Transverse colon (tissue), 4 donors: ENCODE measurements around the gene RGS7. TPM values are rescaled to one million over a fixed set of nuclear protein-coding genes. Genes with fewer than 3 reads are reported as not detected.

Experiments
- DNase-seq: peaks from one replicate; pipeline ENCODE4 v3.0.0-alpha.2; 2019
- H3K27ac ChIP-seq, 4 donors: fragments of 200-600 bp; sonication (generic); 2 replicates each; pipeline ENCODE4 v1.5.1; 2016 to 2018; ENCODE audit warnings: inconsistent platforms in 4 of 4
- H3K27me3 ChIP-seq: fragments of 200-600 bp; sonication (generic); 2 replicates; pipeline ENCODE4 v1.5.1; 2017; ENCODE audit warnings: inconsistent platforms
- H3K36me3 ChIP-seq, 4 donors: fragments of 200-600 bp; sonication (generic); 2 replicates each; pipeline ENCODE4 v1.5.1; 2017 to 2019; ENCODE audit warnings: inconsistent platforms in 4 of 4
- H3K4me1 ChIP-seq, 4 donors: fragments of 200-600 bp; sonication (generic); 2 replicates each; pipeline ENCODE4 v1.5.1; 2017 to 2020; ENCODE audit warnings: inconsistent platforms in 4 of 4
- H3K4me3 ChIP-seq, 4 donors: fragments of 200-600 bp; sonication (generic); 1 replicate in 1 of 4; 2 replicates in 3 of 4; pipeline versions ENCODE4 v1.5.1 to v1.6.1; 2017 to 2019; ENCODE audit warnings: inconsistent platforms in 4 of 4
- H3K9me3 ChIP-seq, 2 donors: fragments of 200-600 bp; sonication (generic); 2 replicates each; pipeline ENCODE4 v1.5.1; 2017 to 2019; ENCODE audit warnings: inconsistent platforms in 2 of 2
- EP300 ChIP-seq: sonication (generic); formaldehyde crosslinking; IDR thresholded peaks from one replicate; pipeline ENCODE4 v1.6.1; 2017; ENCODE audit warnings: antibody characterized with exemption, low read depth
- POLR2A ChIP-seq: fragments of 450-650 bp; IDR thresholded peaks from one replicate; pipeline ENCODE4 v1.6.1; 2016; ENCODE audit warnings: antibody characterized with exemption, mild to moderate bottlenecking, moderate library complexity
- POLR2AphosphoS5 ChIP-seq, 3 donors: sonication (generic); formaldehyde crosslinking; IDR thresholded peaks; one replicate each; pipeline ENCODE4 v1.6.1; 2016; ENCODE audit warnings: antibody characterized with exemption in 3 of 3
- WGBS, 2 donors: methylation state at CpG; one replicate each; pipeline ENCODE4 v1.1.5; 2018; ENCODE audit warnings: low coverage in 1 of 2; 5-methylcytosine and 5-hydroxymethylcytosine counted together
- in situ Hi-C, 4 donors: fragments of 200-750 bp; cut with MboI; loops; one replicate each; pipeline versions ENCODE4 v1.15.0 to v1.15.1; 2017; ENCODE audit warnings: low sequenced_read_pairs in 3 of 4, low pct_ligation_motif_present in 1 of 4, low pct_unique_long_range_greater_than_20kb in 1 of 4
- intact Hi-C: fragments of 100-400 bp; cut with DNase I; formaldehyde crosslinking; loops from one replicate; pipeline ENCODE4 v1.15.1; 2023; ENCODE audit warnings: low total_unique reads
- total RNA-seq, 4 donors: library from RNA; depleted of rRNA; stranded (reverse); fragments of >200 nt; gene quantifications; one replicate each; pipeline ENCODE4 v1.1.0, GENCODE V29; 2016
- TF ChIP-seq, protein P1 (sequence below), 5 experiments: fragments of 200-600 bp in 3 of 5; fragments of 450-650 bp in 2 of 5; sonication (generic) in 3 of 5; IDR thresholded peaks; 1 replicate in 2 of 5; 2 replicates in 3 of 5; pipeline ENCODE4 v1.5.1; 2016 to 2017; ENCODE audit warnings: antibody characterized with exemption in 5 of 5, inconsistent platforms in 3 of 5, mild to moderate bottlenecking in 2 of 5, moderate library complexity in 1 of 5

Gene RGS7
- total RNA-seq, 4 donors from 2014 or later, result 1.5 to 2.0 TPM; not detected in 2

GRCh38 chr1:241007668-241008067, 349.3 kb downstream of the RGS7 start:
- Histone ChIP-seq H3K9me3 (no peaks in the 10 kb centered on the region), H3K4me1 (no peaks in the 10 kb centered on the region), H3K36me3 (no peaks in the 10 kb centered on the region), H3K27ac (no peak overlapping the region), H3K4me3 (no peak overlapping the region), H3K27me3 (no peaks in the 10 kb centered on the region)
- TF ChIP-seq POLR2A (no peak), EP300 (no peak), POLR2AphosphoS5 (IDR thresholded peaks at IDR 0.05) (no peak)
- TF ChIP-seq, protein P1, sequence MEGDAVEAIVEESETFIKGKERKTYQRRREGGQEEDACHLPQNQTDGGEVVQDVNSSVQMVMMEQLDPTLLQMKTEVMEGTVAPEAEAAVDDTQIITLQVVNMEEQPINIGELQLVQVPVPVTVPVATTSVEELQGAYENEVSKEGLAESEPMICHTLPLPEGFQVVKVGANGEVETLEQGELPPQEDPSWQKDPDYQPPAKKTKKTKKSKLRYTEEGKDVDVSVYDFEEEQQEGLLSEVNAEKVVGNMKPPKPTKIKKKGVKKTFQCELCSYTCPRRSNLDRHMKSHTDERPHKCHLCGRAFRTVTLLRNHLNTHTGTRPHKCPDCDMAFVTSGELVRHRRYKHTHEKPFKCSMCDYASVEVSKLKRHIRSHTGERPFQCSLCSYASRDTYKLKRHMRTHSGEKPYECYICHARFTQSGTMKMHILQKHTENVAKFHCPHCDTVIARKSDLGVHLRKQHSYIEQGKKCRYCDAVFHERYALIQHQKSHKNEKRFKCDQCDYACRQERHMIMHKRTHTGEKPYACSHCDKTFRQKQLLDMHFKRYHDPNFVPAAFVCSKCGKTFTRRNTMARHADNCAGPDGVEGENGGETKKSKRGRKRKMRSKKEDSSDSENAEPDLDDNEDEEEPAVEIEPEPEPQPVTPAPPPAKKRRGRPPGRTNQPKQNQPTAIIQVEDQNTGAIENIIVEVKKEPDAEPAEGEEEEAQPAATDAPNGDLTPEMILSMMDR (IDR thresholded peaks at IDR 0.05), result no peak
- DNase-seq, result peak; percentile 28
- intact Hi-C loops, result no loop called here
- in situ Hi-C loops, result no loop called here
- 33 to 59% methylated on average over 4 of the region's 4 CpGs for WGBS, 2 donors

- no peaks in the 10 kb centered on the region for H3K9me3 ChIP-seq
- H3K27ac ChIP-seq, result no peak overlapping the region
- TF ChIP-seq POLR2A (no peak), POLR2AphosphoS5 (IDR thresholded peaks at IDR 0.05) (no peak), EP300 (no peak)
- TF ChIP-seq, protein P1 (IDR thresholded peaks at IDR 0.05), result no peak
- no peaks in the 10 kb centered on the region for H3K36me3 ChIP-seq
- H3K4me1 ChIP-seq, result no peaks in the 10 kb centered on the region
- WGBS, 2 donors, result 87 to 93% methylated on average over 5 to 8 of the region's 8 CpGs
- in situ Hi-C loops, result no loop called here
- intact Hi-C loops, result no loop called here
- H3K27me3 ChIP-seq, result no peaks in the 10 kb centered on the region
- DNase-seq, result no peak
- no peak overlapping the region for H3K4me3 ChIP-seq
Observed at GRCh38 chr1:240999826-241000225, 357.2 kb downstream of the RGS7 start.

GRCh38 chr1:240998441-240999015, 358.5 kb downstream of the RGS7 start:
- in situ Hi-C loops (no loop called here), intact Hi-C loops (no loop called here)
- Histone ChIP-seq H3K9me3 (no peaks in the 10 kb centered on the region), H3K27ac (no peak overlapping the region), H3K27me3 (no peaks in the 10 kb centered on the region), H3K36me3 (no peaks in the 10 kb centered on the region), H3K4me1 (no peaks in the 10 kb centered on the region), H3K4me3 (no peak overlapping the region)
- TF ChIP-seq, protein P1 (IDR thresholded peaks at IDR 0.05), result no peak
- TF ChIP-seq EP300 (no peak), POLR2A (no peak), POLR2AphosphoS5 (IDR thresholded peaks at IDR 0.05) (no peak)
- DNase-seq, result no peak
- 88 to 91% methylated on average over 4 to 18 of the region's 18 CpGs for WGBS, 2 donors

DNA sequence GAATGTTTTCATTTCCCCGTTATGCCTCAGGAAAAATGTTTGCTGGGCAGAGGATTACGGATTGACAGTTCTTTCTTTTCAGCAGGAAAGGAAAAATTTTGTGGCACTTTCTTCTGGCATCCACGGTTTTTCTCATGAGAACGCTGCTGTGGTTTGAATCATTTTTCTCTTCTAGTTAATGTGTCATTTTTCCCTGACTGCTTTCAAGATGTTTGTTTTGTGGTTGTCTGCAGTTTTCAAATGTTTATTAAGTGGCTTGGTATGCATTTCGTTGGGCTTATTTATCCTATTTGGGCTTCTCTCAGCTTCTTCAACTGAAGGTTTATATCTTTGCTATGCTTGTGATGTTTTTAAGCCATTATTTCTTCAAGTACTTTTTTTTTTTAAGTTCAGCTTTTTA, 359.0 kb downstream of the RGS7 start:
- no peak for TF ChIP-seq POLR2A
- no peak for TF ChIP-seq POLR2AphosphoS5 (IDR thresholded peaks at IDR 0.05)
- TF ChIP-seq, protein P1 (IDR thresholded peaks at IDR 0.05), result no peak
- TF ChIP-seq EP300, result no peak
- Histone ChIP-seq H3K4me3 (no peak overlapping the region), H3K27ac (no peak overlapping the region), H3K27me3 (no peaks in the 10 kb centered on the region), H3K4me1 (no peaks in the 10 kb centered on the region), H3K9me3 (no peaks in the 10 kb centered on the region), H3K36me3 (no peaks in the 10 kb centered on the region)
- in situ Hi-C loops, result no loop called here
- 63 to 71% methylated on average over 5 of the region's 5 CpGs for WGBS, 2 donors
- intact Hi-C loops, result no loop called here
- DNase-seq, result no peak
